DOHH2 (cell line): ENCODE data around the gene EVC2.

Source experiments
- CTCF ChIP-seq: fragments of 200-600 bp; sonication (generic); IDR thresholded peaks from one replicate; pipeline ENCODE4 v1.5.1; 2014; ENCODE audit warnings: antibody characterized with exemption, mild to moderate bottlenecking, low read depth, low read length; ENCODE audit not compliant: poor library complexity, severe bottlenecking
- EZH2phosphoT487 ChIP-seq: fragments of 200-600 bp; sonication (generic); IDR thresholded peaks from 2 replicates; pipeline ENCODE4 v1.6.1; 2017; ENCODE audit warnings: borderline replicate concordance, mild to moderate bottlenecking, antibody characterized with exemption, low read length, moderate library complexity, mixed read lengths

GRCh38 chr4:5686338-5686737 lies 22.0 kb downstream of the EVC2 start:
- TF ChIP-seq CTCF, result no peak
- TF ChIP-seq EZH2phosphoT487, result no peak
